RPMI8226 (cell line): ENCODE results near the gene IP6K1.
"Not testable (repeated sequence)": the region's sequence is repeated elsewhere in the genome, so short reads cannot be mapped to it uniquely, and the experiment has no call there.

Experiments used
- DNase-seq: peaks from one replicate; pipeline ENCODE4 v3.0.0-alpha.2; 2015

Gene IP6K1

DNA sequence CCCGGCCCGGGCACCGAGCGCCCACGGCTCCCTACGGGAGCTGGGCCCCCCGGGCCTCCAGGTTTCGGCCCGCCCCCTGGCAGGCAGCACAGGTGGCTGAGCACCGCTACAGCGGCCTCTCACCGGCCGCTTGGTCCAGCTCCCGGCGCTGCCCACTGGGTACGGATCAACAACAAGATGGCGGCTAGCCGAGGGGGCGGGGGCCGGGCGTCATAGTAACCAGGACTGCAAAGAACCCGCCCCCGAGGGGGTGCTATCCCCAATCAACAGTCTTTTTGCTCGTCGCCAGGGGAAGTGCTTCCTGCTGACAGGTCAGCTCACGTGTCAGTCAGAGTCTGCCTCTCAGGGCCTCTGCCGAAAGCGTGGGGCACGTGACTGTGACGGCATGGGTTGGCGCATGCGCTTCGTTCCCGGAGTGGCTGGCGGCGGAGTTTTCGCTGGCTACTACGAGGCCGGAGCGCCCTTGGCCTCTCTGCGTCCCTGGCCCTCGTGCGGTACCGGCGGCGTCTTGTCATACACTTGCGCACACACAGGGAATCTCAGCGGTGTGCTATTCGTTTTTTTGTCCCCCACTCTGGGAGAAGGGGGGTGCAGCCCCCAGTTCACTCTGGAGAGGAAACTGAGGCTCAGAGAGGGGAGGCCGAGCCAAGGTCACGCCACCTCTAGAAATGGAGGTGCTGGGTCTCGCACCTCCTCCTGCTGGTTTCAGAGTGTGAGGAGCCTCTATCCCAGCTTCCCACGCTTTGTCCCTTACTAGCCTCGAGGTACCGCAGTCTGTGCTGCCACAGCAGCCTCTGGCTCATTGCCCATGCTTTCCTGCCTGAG lies at the start of gene IP6K1:
TSS of gene IP6K1 (minus strand) at position 186 of the 825 bp plus-strand sequence. CDS start 38,502 bp downstream, outside the sequence.
- DNase-seq = peak; percentile 100

DNA sequence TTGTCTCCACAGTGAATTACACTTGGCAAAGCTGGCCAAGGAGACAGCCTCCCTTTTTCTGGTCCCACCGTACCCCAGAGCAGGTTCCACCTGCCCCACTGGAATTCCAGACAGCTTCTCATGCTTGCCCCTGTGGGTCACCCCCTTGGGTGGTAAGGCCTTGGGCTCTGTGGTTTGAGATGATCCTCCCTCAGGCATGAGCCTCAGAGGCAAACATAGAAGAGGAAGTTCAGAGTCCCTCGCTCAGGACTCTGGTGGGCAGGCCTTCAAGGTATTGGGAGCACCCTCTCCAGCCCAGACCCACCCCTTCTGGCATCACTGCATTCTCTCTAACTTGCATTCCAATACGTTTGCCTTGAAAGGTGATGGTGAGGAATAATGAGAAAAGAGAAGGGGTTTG lies 45.0 kb upstream of the IP6K1 start:
- DNase-seq = no peak

DNA sequence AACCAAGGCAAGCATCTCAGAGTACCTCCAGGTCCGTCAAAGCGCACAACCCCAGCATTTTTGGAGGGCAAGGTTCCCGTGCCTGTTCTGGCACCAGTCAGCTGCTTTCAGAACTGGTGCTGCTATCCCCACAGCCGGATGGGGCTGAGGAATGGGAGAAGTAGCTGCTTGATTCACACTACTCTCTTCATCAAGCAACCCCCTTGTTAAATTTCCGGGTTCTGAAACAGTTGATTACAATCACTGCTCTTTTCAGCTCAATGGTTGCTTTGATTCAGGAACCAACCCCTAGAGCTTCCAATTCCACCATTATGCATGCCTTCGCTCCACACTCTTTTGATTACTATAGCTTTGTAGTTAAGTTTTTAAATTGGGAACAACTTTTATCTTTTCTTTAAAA lies 39.7 kb upstream of the IP6K1 start:
- no peak for DNase-seq

DNA sequence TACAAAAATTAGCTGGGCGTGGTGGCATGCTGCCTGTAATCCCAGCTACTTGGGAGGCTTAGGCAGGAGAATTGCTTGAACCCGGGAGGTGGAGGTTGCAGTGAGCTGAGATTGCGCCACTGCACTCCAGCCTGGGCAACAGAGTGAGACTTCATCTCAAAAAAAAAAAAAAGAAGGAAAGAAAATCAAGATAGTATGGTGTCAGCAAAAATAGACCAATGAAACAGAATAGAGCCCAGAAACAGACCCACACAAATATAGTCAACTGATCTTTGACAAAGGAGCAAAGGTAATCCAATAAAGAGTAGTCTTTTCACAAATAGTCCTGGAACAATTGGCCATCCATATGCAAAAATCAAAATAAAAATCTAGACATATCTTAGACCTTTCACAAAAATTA lies 36.8 kb upstream of the IP6K1 start:
- DNase-seq = not testable (repeated sequence)

DNA sequence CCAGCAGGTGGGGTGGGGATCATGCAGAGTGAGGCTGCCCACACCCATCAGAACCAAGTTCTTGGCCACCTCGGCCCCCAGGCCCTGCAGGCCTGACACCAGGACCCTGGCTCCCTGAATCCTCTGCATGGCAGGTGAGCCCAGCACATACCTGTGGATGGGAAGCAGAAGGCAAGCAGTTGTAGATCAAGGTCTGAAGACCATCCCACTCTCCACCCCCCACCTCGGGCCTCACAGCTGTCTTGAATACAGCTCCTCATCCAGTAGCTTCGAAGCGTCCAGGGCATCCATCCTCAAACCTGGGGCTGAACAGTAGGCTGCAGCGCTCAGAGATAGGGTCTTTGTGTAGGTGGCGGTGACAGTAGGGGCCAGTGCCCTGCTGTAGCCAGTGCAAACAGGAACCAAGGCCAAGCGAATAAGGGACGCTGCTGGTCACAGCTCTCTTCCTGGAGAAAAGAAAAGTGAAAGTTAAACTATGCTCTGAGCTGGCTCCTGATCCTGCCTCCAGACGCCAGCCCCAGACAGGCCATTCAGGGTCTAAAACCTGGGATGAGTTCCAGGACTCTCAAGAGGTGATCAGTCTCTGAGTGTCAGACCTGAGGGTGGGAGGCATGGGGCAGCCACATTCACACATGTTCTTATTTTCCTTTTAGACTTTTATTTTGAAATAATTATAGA lies 27.3 kb upstream of the IP6K1 start, which contains the start of gene UBA7:
TSS of gene UBA7 (minus strand) at position 457 of the 678 bp plus-strand sequence. CDS start at position 291, 166 bp downstream.
- DNase-seq = peak; percentile 36

DNA sequence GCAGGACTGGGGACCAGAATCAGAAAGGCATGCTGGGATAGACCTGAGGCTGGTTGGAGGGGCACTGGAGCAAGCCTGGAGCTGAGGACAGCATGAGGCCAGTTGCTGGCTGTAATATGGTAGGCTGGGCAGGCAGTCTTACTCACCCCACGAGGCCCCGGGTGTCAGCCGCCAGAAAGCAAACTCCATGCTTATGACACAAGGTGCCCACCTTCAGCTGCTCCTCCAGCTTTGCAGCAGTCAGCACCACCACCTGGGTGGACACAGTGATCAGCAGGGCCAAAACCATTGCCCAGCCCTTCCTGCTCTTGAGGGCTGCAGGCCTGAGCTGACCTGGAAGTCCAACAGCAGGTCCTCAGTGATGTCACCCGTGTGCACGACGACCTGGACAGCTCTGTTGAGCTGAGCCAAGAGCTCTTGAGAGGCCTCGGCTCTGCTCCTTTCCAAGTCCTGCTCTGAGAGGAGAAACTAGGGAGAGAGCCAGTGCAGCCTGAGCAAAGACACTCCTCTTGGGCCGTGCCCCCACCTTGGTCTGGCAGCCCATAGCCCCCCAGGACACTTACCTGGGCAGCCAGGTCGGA lies 26.7 kb upstream of the IP6K1 start:
- DNase-seq = no peak

DNA sequence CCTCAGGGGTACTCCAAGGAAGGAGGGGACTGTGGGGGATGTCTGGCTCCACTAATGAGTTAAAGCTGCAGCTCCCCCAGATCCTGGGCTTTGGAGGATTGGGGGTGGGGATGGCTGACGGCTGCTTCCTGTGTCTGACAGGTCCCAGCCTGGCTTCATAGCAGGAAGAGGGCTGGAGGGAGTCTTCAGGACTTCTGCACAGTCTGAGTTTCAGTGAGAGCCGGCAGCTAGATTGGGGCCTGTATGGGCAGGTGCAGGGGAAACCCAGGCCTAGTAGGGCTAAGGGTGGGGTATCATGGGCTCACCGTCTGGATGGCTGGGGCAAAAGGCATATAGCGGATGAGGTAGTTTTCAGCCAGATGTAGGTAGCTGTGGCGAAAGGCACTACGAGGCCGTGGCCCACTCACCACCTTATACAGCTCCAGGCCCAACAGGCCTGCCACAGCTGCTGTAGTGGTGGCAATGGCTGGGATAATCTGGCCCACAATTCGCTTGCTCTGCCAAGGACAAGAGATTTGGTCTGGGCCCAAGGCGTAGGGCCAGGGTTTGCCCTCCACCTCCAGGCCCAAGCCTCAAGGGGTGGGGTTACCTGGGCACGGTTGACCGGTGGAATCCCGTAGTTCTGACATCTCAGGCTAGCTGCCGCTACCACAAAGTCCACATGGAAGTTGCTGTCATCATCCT lies 21.2 kb upstream of the IP6K1 start:
- DNase-seq = no peak

DNA sequence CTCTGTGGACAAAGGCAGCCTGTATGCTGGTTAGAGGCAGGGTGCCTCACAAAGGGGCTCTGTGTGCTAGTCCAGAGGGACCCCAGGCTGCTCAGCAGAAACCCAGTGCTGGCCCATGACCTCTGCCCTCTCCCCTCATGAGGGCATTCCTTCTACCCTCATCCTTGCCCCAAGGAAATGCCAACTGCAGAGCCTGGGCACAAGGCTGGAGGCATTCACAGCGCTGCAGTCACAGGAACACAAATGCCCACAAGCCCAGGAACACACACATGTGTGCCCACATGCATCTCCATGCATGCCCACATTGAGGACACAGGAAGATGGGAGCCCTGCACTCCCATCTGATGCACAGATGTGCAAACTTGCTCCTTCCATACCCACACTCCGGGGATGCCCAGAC lies 20.5 kb upstream of the IP6K1 start:
- no peak for DNase-seq

DNA sequence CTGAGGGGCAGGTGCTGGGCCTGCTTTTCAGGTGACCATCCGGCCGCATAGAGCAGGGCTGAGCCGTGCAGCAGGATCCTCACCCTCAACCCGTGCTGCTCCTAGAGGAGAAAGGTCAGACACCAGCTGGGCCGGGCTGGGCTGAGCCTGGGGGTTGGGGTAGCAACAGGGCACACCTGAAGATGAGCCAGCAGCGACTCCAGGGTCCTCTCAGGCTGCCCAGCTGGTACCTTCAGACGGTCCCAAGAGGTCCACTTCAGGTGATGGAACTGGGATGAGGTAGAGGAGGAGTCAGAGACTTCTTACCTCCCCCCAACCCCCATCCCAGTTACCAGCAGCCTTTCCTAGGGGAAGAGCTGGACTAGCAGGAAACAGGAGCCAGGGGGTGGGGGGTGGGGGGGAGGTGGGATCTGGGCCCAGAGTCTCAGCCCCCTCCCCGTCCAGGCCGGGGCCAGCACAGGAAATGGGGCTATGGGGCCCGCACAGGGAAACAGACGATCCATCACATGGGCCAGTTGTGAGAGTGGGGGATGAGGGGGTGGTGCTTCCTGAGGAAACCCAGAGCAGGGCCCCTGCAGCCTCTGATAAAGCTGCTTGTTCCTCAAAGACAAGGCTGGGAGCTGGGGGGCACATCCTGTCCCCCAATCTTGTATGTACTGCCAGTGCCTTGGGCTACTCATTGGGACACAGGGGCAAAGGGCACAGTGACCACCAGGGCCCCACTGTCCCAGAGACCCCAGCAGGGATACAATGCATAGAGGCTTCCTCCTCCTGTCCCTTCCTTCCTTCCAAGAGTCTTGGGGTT lies 19.8 kb upstream of the IP6K1 start:
- DNase-seq = no peak

DNA sequence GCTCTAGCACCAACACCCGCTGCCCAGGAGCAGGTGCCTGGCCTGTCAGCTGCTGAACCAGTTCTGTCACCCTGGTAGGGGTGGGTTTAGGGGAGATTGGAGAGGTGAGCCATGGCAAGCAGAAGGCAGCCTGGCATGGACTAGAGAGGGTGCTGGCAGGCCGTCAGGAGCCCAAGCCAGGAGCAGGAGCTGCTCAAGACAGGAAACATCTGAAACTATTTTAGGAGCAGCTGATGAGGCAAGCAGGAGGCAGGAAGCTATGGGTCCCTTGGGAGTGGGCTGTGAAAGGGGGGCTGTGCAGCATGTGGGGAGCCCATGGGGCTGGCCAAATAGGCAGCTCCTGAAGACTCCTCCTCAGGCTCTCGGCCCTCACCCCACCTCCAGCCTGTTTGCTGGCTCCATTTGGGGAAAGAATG lies 19.0 kb upstream of the IP6K1 start:
- DNase-seq = peak; percentile 75

DNA sequence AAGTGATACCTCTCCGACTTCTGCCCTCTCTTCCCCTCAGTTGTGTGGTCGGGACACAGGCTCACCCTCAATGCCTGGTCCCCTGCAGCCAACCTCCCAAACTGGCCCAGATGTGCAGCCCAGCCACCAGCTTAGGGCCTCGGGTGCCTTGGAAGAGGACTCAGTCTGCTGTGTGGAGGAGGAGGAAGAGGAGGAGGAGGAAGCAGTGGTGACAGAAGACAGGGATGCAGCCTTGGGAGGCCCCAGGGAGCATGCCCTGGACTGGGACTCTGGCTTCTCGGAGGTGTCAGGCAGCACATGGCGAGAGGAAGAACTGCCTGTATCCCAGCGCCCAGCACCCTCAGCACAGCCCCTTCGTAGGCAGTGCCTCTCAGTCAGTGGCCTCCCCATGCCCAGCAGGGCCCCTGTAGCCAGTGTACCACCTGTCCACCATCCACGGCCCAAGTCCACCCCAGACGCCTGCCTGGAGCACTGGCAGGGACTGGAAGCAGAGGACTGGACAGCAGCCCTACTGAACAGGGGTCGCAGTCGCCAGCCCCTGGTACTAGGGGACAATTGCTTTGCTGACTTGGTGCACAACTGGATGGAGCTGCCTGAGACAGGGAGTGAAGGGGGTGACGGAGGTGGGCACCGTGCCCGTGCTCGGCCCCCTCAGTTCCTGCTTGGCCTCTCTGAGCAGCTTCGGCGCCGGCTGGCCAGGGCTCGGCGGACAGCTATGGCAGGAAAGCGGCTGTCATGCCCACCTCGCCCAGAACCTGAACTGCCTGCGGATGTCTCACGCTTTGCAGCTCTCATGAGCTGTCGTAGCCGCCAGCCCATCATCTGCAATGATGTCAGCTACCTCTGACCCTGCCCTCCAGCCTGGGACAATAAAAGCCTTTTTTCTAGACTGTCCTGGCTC lies 18.0 kb upstream of the IP6K1 start:
- no peak for DNase-seq

DNA sequence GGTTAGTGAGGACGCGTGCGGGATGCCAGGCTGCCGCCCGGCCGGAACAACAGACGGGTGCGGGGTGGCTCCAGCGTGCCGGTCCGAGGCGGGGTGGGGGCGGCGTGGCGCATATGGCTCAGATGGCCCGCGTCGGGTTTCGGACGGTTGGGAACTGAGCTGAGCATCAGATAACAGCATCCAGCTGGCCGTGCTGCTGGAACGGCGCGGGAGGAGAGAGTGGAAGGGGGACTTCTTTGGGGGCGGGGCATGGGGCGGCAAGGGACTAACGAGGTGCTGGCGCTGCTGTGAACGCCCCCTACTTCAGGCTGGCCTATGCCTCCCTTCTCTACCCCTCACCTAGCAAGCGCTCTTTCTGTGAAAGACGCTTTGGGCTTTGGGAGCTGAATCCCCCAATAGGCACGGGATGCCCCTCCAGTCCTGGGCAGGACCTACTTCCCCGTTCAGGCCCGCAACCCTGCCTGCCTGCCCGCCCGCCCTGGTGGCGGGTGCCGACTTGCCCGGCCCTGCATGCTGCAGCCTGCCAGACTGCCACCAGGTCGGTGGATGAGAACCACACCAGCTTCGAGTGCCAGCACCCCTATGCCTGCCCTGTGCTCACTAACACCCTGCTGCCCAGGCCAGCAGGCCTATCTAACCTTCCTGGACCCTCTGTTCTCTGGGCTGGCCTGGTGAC lies 17.3 kb upstream of the IP6K1 start:
- DNase-seq = peak; percentile 55

DNA sequence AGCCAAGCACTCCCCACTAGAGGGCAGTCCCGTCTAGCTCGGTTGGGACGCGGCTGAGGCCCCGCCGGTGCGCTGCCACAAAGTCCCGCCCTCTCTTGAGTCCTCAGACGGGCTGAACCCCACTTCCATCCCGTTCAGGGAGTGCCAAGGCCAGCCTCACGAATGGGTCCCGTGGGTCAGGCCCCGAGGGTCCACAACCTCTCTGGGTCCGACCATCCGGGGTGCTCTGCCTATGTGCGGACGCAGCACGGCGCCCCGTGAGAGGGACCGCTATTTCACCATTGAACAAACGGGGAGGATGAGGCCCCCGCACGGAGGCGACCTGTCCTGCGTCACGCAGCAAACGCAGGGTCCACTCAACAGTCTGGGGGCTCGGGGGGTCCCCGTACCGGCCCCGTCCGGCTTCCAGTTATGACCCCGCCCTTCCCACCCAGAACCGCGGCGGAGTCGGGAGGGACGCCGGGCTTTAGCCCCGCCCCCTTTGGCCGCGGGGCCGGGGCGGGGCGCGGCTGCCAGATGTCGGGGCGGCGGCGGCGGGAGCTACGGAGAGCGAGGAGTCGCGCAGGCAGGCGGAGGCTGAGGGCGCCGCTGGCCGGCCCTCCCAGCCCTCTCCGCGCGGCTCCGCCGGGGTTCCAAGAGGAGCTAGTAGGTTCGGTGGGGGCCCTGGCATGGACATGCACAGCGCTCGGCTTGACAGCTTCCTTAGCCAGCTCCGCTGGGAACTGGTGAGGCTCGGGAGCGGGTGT lies 16.6 kb upstream of the IP6K1 start, which contains the start of gene INKA1:
TSS of gene INKA1 (plus strand) at position 543 of the 746 bp plus-strand sequence. CDS start at position 675, 132 bp downstream.
- peak; percentile 92 for DNase-seq

DNA sequence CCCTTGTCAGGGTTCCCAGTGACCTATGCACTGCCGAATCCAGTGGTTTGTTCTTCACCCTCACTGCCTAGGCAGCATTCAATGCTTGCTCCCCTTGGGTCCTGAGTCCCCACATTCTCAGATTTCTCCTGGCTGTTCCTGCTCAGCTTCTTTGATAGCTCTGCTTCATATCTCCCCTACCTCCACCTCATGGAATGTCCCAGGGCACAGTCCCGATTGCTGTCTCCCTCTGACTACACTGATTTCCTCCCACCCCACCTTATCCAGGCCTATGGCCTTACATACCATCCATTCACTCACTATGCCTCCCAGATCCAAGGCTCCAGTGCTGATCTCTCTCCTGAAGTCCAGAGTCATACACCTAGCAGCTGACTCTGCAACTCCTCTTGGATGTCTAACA lies 14.8 kb upstream of the IP6K1 start:
- no peak for DNase-seq

DNA sequence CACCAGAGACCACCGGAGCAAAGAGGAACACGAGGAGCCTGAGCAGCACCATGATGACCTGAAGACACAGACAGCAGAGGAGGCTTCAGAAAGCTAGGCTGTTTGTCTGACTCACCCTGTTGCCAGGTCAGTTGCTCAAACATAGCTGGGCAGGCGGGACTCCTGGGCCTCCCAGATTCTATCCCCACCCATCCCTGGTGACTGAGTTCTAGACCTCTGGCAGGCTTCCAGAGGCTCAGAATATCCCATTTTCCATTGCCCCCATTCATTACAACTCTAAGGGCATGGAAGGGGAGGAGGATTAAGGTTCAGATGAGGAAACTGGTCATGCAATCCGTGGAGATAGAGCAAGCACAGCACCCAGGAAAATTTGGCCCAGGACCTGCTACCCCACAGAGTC lies 13.4 kb upstream of the IP6K1 start, which contains the start of gene CDHR4:
TSS of gene CDHR4 (minus strand) at position 113 of the 400 bp plus-strand sequence. CDS start at position 52, 61 bp downstream.
- no peak for DNase-seq

DNA sequence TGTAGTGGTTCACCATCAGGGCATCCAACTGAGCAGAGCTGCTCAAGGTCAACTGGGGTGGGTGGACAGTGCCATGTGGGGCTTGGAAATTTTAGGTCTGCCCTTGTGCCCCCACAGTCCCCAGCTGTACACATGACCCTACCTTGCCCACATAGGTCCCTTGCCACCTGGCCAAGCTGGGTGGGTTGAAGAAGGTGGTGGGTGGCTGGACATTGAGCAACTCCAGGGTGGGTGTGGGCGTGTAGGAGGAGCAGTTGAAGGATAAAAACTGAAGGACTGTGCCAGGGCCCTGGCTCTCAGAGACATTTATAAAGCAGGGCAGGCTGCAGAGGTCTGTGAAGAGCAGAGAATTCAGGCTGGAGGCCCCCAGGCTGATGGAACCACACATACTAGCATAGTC lies 12.8 kb upstream of the IP6K1 start:
- DNase-seq = no peak

DNA sequence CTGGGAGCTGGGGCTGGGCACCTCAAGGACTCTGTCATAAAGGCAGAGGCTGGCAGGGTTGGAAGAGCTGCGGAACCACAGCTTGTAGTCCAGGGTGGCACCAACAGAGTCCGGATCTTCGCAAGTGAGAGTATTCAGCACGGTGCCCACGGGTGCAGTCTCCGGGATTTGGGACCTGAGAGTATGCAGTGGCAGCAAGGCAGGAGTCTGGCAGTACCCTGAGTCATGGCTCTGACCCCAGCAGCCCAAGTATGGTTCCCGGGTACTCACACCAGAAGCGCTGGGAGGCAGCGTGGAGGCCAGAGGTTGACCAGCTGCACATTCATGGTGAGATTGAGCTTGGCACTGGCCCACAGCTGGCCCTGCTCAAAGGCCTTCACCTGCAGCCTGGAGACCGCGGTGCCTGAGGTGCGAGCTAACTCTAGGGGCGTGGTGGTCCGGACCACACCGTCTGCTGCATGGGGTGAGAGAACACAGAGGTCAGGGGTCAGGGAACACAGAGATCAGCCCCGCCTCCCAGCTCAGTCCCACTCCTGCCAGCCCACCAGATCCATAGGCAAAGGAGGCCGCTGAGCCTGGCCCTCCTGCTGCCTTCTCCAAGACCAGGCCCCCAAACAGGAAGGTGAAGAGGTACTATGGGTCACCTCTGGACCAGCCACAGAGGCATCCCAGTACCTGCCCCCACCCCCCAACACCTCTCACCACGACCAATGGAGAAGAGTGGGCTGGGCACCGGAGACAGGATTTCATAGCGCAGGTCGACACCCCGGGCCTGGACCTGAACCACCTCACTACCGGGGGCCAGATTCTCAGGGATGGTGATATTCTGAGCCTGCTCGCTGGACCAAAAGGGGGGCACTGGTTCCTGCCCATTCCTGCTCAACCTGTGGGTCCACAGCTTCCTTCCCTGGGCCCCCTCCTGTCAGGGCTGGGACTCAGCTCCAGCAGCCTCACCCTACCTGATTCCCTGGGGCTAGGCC lies 8.9 kb upstream of the IP6K1 start:
- DNase-seq = no peak

DNA sequence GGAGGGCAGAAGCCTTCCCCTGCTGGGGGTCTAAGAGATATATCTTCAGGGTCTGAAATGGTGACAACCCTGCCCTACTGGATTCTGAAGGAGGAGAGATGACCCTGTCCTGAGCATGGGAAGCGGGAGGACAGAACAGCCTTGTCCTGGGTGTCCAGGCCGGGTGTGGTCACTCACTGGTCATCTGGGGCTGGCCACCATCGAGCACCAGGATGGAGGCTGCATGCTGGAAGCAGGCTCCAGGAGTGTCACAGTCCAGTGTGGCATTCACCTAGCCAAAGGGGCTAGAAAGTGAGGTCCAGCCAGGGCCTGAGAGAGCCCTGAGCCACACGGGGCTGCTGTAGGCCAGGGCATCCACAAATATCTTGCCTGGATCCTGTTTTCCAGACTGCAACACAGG lies 8.1 kb upstream of the IP6K1 start:
- DNase-seq = no peak
